ENCODE data around the gene CLASRP.

DNA sequence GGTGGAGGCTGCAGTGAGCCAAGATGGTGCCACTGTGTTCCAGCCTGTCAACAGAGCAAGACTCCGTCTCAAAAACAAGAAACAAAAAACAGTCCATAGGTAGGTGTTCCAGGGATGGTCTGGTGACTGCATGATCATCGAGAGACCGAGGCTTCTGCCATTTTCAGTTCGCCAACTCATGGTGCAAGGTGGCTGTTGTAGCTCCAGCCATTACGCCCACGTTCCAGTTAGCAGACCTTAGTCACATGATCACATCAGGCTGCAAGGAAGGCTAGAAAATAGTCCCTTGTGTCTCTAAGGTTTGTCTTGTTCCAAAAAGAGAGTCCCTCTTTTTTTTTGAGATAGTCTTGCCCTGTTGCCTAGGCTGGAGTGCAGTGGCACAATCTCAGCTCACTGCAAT is 3.1 kb upstream of the CLASRP start:
- TF ChIP-seq, protein P1, sequence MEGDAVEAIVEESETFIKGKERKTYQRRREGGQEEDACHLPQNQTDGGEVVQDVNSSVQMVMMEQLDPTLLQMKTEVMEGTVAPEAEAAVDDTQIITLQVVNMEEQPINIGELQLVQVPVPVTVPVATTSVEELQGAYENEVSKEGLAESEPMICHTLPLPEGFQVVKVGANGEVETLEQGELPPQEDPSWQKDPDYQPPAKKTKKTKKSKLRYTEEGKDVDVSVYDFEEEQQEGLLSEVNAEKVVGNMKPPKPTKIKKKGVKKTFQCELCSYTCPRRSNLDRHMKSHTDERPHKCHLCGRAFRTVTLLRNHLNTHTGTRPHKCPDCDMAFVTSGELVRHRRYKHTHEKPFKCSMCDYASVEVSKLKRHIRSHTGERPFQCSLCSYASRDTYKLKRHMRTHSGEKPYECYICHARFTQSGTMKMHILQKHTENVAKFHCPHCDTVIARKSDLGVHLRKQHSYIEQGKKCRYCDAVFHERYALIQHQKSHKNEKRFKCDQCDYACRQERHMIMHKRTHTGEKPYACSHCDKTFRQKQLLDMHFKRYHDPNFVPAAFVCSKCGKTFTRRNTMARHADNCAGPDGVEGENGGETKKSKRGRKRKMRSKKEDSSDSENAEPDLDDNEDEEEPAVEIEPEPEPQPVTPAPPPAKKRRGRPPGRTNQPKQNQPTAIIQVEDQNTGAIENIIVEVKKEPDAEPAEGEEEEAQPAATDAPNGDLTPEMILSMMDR (conservative IDR thresholded peaks at IDR 0.05 in 1 of 2, IDR thresholded peaks at IDR 0.05 in 1 of 2; ENCODE audit: low read depth in 1 of 2, low read length in 2 of 2) = no peak
- TF ChIP-seq EZH2 (IDR thresholded peaks at IDR 0.05; ENCODE audit: low read length, missing control alignments) = no peak
